Measurements from ENCODE around the gene CAPN9.
"Not testable (repeated sequence)": the region's sequence is repeated elsewhere in the genome, so short reads cannot be mapped to it uniquely, and the experiment has no call there.

CAPN9 gene

GRCh38 chr1:230721849-230722522, 25.2 kb upstream of the CAPN9 start:
- not testable (repeated sequence) for H3K36me3 Mint-ChIP-seq, H3K4me1 Mint-ChIP-seq

DNA sequence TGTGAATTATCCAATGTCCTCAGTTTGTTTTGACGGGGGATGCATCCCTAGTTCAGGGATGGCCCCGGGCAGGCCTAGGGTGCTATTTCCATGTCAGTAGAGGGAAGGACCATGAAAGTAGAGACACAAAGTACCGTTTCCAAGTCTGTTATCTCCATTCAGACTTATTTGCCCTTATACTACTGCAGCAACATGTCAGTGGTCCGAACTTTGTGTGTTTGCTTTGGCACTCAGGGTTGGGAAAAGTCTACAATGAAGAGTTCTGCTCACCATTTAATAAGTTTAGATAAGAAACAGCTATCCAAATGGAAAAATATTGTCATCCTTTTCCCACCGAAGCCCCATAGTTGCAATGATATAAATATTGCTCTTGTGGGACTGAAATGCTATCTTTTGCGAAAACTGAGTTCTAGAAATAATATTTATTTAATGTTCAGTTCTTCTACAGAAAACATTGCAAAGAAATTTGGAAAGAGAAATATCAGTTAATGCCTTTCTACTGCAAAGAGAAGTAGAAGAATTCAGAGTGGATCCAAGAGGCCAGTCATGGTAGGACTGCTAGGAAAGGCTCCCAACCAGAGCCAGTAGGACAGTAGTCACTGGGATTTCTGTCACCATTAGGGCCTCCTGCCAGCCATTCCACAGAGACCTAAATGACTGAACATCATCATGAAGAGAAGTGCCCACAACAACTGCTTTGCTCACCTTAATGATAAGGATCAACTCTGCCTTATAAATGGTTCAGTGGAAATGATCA, 21.8 kb upstream of the CAPN9 start:
- no peak for DNase-seq (ENCODE audit: low spot score in 2 of 2)
- H3K9me3 Mint-ChIP-seq: no peaks in the 10 kb centered on the region
- no peak overlapping the region for H3K4me3 Mint-ChIP-seq
- no peak overlapping the region for H3K27ac Mint-ChIP-seq
- no peaks in the 10 kb centered on the region for H3K36me3 Mint-ChIP-seq
- no peak for ATAC-seq
- no peaks in the 10 kb centered on the region for H3K4me1 Mint-ChIP-seq

More at GRCh38 chr1:230721849-230722522, 25.2 kb upstream of the CAPN9 start:
- H3K9me3 Mint-ChIP-seq; H3K4me3 Mint-ChIP-seq; H3K27ac Mint-ChIP-seq; ATAC-seq; DNase-seq (ENCODE audit: low spot score in 2 of 2): not testable (repeated sequence)

DNA sequence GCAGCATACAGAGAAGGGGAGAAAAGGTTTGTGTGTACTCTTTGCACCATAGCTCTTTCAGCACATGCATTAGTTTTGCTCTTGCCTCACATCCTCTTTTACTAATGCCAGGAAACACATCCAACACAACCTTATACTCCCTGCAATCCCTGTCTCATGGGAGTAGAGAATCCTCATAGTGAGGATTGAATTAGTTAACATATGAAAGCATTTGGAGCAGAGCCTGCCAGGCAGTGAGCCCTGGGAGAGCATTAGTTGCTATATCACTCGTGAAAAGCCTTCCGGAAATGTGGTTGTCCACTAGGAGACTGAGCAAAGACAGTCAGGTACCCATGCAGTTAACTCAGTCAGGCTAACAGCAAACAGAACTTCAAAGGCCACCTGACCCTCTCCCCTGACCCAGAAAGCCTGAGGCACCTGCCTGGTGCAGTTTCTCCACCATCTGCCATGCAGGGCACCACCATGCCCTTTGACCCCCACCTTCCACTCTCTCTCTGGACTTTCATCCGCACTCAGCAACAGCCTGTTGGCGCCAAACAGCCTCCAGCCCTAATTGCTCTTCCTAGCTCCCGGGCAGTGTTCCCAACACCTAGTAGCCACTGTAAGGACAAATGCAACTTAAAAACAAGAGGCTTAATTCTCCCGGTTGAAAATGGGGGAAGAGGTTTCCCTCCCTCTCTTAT, 18.3 kb upstream of the CAPN9 start:
- Mint-ChIP-seq H3K27ac (no peak overlapping the region), H3K9me3 (no peaks in the 10 kb centered on the region), H3K4me1 (no peaks in the 10 kb centered on the region), H3K4me3 (no peak overlapping the region), H3K36me3 (no peaks in the 10 kb centered on the region)
- DNase-seq (ENCODE audit: low spot score in 2 of 2): no peak
- no peak for ATAC-seq

- no peak for ATAC-seq
- no peaks in the 10 kb centered on the region for H3K36me3 Mint-ChIP-seq
- H3K4me3 Mint-ChIP-seq: no peak overlapping the region
- no peaks in the 10 kb centered on the region for H3K9me3 Mint-ChIP-seq
- H3K4me1 Mint-ChIP-seq: no peaks in the 10 kb centered on the region
- no peak for DNase-seq (ENCODE audit: low spot score in 2 of 2)
- H3K27ac Mint-ChIP-seq: no peak overlapping the region
These were observed 16.2 kb upstream of the CAPN9 start for GRCh38 chr1:230730977-230731376.

GRCh38 chr1:230735447-230735846, 11.7 kb upstream of the CAPN9 start:
- no peak overlapping the region for H3K27ac Mint-ChIP-seq
- no peak for ATAC-seq

DNA sequence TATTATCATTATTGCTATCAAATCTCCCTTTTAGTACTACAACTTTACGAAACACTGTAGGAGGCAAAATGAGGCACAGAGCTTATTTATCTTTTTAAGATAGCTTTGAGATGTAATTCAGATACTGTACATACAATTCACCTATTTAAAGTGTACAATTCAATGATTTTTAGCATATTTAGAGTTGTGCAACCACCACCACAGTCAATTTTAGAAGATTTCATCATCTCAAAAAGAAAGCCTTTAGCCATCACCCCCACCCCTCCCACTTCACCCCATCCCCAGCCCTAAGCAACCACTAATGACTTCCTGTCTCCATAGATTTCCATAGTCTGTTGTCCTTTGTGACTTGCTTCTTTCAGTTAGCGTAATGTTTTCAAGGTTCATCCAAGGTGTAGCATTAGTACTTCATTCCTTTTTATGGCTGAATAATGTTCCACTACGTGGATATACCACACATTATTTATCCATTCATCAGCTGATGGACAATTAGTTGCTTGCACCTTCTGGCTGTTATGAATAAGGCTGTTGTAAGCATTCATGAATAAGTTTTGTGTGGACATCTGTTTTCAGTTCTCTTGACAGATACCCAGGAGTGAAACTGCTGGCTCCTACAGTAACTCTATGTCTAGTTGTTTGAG, 9.4 kb upstream of the CAPN9 start:
- H3K4me1 Mint-ChIP-seq: no peaks in the 10 kb centered on the region

More at GRCh38 chr1:230735447-230735846, 11.7 kb upstream of the CAPN9 start:
- Mint-ChIP-seq H3K9me3 (no peaks in the 10 kb centered on the region), H3K4me1 (no peaks in the 10 kb centered on the region), H3K4me3 (no peak overlapping the region), H3K36me3 (no peaks in the 10 kb centered on the region)
- DNase-seq (ENCODE audit: low spot score in 2 of 2): no peak

GRCh38 chr1:230739564-230740290, 7.5 kb upstream of the CAPN9 start:
- Mint-ChIP-seq H3K4me3 (no peak overlapping the region), H3K36me3 (no peaks in the 10 kb centered on the region), H3K27ac (no peak overlapping the region), H3K9me3 (no peaks in the 10 kb centered on the region), H3K4me1 (no peaks in the 10 kb centered on the region)
- ATAC-seq (no peak), DNase-seq (ENCODE audit: low spot score in 2 of 2) (no peak)

More for the DNA sequence above, 9.4 kb upstream of the CAPN9 start:
- no peaks in the 10 kb centered on the region for H3K9me3 Mint-ChIP-seq
- no peak for ATAC-seq
- H3K36me3 Mint-ChIP-seq: no peaks in the 10 kb centered on the region
- H3K4me3 Mint-ChIP-seq: no peak overlapping the region
- H3K27ac Mint-ChIP-seq: no peak overlapping the region
- no peak for DNase-seq (ENCODE audit: low spot score in 2 of 2)

DNA sequence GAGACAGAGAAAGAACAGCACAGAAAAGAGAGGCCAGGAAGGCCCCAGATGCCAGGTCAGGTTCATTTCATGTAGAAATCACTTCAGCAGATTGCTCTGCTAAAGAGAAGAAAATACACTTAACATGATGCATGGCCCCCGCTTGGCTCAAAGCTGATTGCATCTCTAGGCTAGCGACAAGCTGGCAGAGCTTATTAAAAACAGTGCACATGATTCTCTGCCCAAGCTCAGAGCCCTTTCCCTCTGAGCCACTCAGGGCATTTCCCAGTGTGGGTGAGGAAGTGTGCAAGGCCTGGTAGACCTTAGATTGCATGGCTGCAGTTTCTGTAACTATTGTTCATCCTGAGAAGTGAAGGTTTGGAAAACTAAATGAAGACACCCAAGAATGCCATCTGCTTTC, 3.3 kb upstream of the CAPN9 start:
- Mint-ChIP-seq H3K4me3 (no peak overlapping the region), H3K27ac (no peak overlapping the region), H3K9me3 (no peaks in the 10 kb centered on the region), H3K36me3 (no peaks in the 10 kb centered on the region), H3K4me1 (no peaks in the 10 kb centered on the region)
- no peak for ATAC-seq
- DNase-seq (ENCODE audit: low spot score in 2 of 2): no peak

DNA sequence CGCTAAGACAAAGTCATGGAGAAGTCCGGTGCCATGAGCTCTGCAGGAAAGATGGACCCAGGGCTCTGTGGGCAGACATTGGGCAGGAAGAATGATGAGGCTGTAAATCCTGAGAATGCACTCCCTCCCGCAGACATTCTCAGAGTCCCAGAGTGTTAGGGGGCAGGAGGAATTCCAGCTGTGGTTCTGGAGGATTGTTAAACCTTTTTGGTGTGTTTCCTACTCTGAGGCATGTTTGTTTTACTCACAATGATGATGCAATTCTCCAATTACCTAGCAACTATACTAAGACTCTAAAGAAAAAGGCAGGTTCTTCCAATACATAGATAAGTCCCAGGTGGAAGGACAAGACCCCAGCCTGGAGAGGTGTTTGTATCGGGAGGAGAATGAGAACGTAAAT, 2.8 kb upstream of the CAPN9 start:
- ATAC-seq: no peak
- no peak overlapping the region for H3K27ac Mint-ChIP-seq
- H3K9me3 Mint-ChIP-seq: no peaks in the 10 kb centered on the region
- no peak overlapping the region for H3K4me3 Mint-ChIP-seq
- DNase-seq (ENCODE audit: low spot score in 2 of 2): no peak
- H3K36me3 Mint-ChIP-seq: no peaks in the 10 kb centered on the region
- no peaks in the 10 kb centered on the region for H3K4me1 Mint-ChIP-seq

DNA sequence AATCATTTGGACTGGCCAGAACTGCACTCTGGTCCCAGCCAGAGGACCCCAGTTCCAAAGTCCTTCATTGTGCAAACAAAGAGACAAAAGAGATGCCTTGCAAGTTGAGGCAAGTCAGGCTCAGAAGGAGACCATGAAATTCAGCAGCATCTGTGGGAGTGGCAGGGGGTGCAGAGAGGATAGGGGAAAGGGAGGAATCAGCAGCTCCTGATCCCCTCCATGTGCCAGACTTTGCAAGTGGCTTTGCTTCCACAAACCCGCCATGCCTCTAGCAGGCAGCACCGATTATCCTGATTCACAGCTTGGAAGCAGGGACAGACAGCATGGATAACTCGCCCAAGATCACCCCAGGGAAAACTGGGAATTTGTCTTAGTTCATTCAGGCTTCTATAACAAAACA, 2.1 kb upstream of the CAPN9 start:
- no peak for DNase-seq (ENCODE audit: low spot score in 2 of 2)
- Mint-ChIP-seq H3K27ac (no peak overlapping the region), H3K36me3 (no peaks in the 10 kb centered on the region), H3K9me3 (no peaks in the 10 kb centered on the region), H3K4me3 (no peak overlapping the region), H3K4me1 (no peaks in the 10 kb centered on the region)
- no peak for ATAC-seq

GRCh38 chr1:230746617-230747016, 571 bp upstream of the CAPN9 start:
- H3K4me1 Mint-ChIP-seq: no peaks in the 10 kb centered on the region
- no peak overlapping the region for H3K27ac Mint-ChIP-seq
- H3K36me3 Mint-ChIP-seq: no peaks in the 10 kb centered on the region
- no peaks in the 10 kb centered on the region for H3K9me3 Mint-ChIP-seq
- DNase-seq (ENCODE audit: low spot score in 2 of 2) (no peak), ATAC-seq (no peak)
- H3K4me3 Mint-ChIP-seq: no peak overlapping the region

DNA sequence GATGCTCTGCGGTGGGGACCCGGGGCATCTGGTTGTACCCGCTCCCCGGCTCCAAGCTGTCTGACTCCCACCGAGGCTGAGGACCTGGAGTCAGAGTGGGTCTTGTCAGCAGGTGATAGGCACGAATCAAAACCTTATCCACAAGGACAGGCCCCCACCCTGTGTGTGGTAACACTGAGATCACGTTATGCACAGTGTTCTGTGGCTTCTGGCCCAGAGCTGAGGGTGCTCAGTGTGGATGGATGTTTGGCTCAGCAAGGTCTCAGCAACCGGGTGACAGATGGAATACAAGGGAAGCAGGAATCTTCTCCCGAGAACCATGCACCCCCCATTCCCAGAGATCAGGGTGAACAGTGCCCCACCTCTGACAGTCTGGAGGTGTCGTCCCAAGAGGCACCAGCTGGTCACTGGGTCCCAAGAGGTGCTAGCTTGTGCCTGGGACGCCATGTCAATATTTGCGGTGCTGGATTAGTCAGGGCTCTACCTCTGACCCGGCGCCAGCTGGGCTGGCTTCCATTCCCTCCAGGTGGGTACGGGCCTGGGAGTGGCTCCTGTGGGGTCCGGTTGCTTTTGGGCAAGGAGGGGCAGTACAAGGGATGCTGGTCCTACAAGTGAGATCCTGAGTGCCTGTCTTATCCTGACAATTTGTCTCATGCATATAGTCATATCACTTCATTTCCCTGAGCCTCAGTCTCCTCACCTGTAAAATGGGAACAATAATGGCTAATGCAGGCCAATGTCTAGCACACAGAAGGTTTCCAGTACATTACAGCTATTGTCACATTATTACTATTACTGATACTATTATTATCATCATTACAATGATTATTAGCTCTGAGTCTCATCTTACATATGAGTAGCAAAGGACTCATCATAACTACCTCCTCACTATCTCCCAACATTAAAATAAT, 957 bp downstream of the CAPN9 start:
- no peaks in the 10 kb centered on the region for H3K4me1 Mint-ChIP-seq
- ATAC-seq (peak; percentile 14), DNase-seq (ENCODE audit: low spot score in 2 of 2) (no peak)
- H3K9me3 Mint-ChIP-seq: no peaks in the 10 kb centered on the region
- H3K27ac Mint-ChIP-seq: no peak overlapping the region
- no peak overlapping the region for H3K4me3 Mint-ChIP-seq
- H3K36me3 Mint-ChIP-seq: no peaks in the 10 kb centered on the region

GRCh38 chr1:230749150-230749549, 2.0 kb downstream of the CAPN9 start:
- no peak for ATAC-seq
- Mint-ChIP-seq H3K4me1 (peaks cover 6% of the 10 kb centered on the region), H3K4me3 (no peak overlapping the region)

GRCh38 chr1:230749635-230750034, 2.4 kb downstream of the CAPN9 start:
- H3K4me1 Mint-ChIP-seq: peaks cover 6% of the 10 kb centered on the region
- no peak overlapping the region for H3K27ac Mint-ChIP-seq
- no peaks in the 10 kb centered on the region for H3K36me3 Mint-ChIP-seq
- H3K4me3 Mint-ChIP-seq: no peak overlapping the region
- H3K9me3 Mint-ChIP-seq: no peaks in the 10 kb centered on the region
- ATAC-seq: no peak
- no peak for DNase-seq (ENCODE audit: low spot score in 2 of 2)

More at GRCh38 chr1:230749150-230749549, 2.0 kb downstream of the CAPN9 start:
- no peak for DNase-seq (ENCODE audit: low spot score in 2 of 2)
- H3K9me3 Mint-ChIP-seq: no peaks in the 10 kb centered on the region
- H3K27ac Mint-ChIP-seq: no peak overlapping the region
- H3K36me3 Mint-ChIP-seq: no peaks in the 10 kb centered on the region

Data from stimulated activated effector memory CD8-positive, alpha-beta T cell treated with anti-CD3 and anti-CD28 coated beads, Interleukin-12 subunit alpha, Interleukin-12 subunit beta, amount 100 ng/mL, for 72 hours (primary cell).